Lower leg skin (tissue), 4 donors: ENCODE results near the gene MCM5. TPM values are rescaled to one million over a fixed set of nuclear protein-coding genes. Genes with fewer than 3 reads are reported as not detected.
"Not testable (repeated sequence)": the region's sequence is repeated elsewhere in the genome, so short reads cannot be mapped to it uniquely, and the experiment has no call there.

Experiments
- DNase-seq, 2 donors: peaks; one replicate each; pipeline ENCODE4 v3.0.0-alpha.2; 2019; ENCODE audit warnings: low spot score in 2 of 2
- H3K4me3 ChIP-seq: fragments of 200-600 bp; sonication (generic); 2 replicates; pipeline ENCODE4 v1.5.1; 2017; ENCODE audit warnings: mild to moderate bottlenecking, low read depth; ENCODE audit not compliant: poor library complexity, severe bottlenecking
- CTCF ChIP-seq, 3 donors: fragments of 450-650 bp; IDR thresholded peaks; one replicate each; pipeline ENCODE4 v1.5.1; 2016; ENCODE audit warnings: antibody characterized with exemption in 3 of 3, mild to moderate bottlenecking in 3 of 3, moderate library complexity in 2 of 3
- POLR2A ChIP-seq, 2 donors: fragments of 450-650 bp; IDR thresholded peaks; one replicate each; pipeline ENCODE4 v1.6.1; 2016 to 2017; ENCODE audit warnings: antibody characterized with exemption in 2 of 2, mild to moderate bottlenecking in 1 of 2, moderate library complexity in 1 of 2
- WGBS, 2 donors: methylation state at CpG; one replicate each; pipeline ENCODE4 v1.1.5; 2018; 5-methylcytosine and 5-hydroxymethylcytosine counted together
- intact Hi-C: fragments of 100-400 bp; cut with DNase I; formaldehyde crosslinking; loops from one replicate; pipeline ENCODE4 v1.15.0; 2023; ENCODE audit warnings: low total_unique reads
- total RNA-seq, 4 donors: library from RNA; depleted of rRNA; stranded (reverse); fragments of >200 nt; gene quantifications; one replicate each; pipeline ENCODE4 v1.1.0, GENCODE V29; 2016

The MCM5 gene
- total RNA-seq, 4 donors from 2014 or later = 10.1 to 44.3 (median 20.8) TPM

DNA sequence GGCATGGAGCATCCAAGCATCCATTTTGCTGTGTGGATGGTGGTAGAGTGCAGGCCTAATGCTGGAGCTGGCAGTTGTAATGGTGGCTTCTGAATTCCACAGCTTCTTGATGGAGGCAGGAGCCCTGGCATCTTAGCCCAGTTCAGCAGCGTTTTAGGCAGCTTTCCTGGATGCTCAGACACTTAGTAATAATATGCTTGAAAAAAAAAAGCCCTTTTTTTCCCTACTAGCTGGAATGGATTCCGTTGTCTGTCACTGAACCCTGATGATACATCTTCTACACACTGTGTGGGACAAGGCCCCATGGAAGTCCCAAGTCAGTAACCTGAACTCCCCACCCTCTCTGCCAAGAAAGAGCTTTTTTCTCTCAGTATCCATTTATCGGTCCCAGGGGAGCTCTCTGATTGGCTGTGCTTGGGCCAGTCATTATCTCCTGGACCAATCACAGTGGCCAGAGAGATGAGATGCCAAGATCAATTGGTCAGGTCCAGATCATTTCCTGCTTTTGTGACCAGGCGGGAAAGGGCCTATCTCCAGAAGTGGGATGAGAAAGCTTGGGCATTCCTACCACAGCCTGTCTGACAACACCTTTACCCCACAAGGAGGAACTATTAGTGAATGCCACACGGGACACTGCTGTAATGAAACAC lies 34.2 kb downstream of the MCM5 start:
- H3K4me3 ChIP-seq = no peak overlapping the region
- no peak for DNase-seq
- WGBS, 2 donors = 96 to 97% methylated on average over 5 of the region's 5 CpGs
- TF ChIP-seq CTCF (IDR thresholded peaks at IDR 0.05) = no peak
- TF ChIP-seq POLR2A (IDR thresholded peaks at IDR 0.05) = no peak
- intact Hi-C loops = loop anchor here (5.0 kb wide), 1 partner anchor 143 kb away; no protein-coding TSS in a partner anchor

GRCh38 chr22:35435201-35435740 lies 35.3 kb downstream of the MCM5 start:
- H3K4me3 ChIP-seq = no peak overlapping the region
- TF ChIP-seq POLR2A (IDR thresholded peaks at IDR 0.05) (no peak), CTCF (IDR thresholded peaks at IDR 0.05) (no peak)
- WGBS, 2 donors = 80 to 86% methylated on average over 7 to 8 of the region's 8 CpGs
- no peak for DNase-seq
- intact Hi-C loops = no loop called here

DNA sequence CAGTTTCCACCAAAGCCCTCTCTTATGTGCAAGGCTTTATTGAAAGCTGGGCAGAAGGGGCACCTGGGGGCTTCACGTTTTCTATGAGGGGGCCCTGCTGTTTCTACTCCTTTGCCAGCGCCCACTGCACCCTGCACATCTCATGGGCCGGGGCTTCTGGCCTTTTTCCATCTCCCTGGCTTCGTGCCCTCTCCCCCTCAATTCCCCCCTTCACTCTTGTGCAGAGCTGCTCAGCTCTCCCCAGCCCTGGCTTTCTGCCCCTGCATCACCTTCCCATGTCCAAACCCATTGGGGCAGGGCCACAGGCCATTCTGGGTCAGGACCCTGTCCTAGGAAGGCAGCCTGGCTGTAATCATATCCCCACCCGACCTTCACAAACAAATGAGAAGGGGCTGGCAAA lies 36.5 kb downstream of the MCM5 start:
- TF ChIP-seq CTCF (IDR thresholded peaks at IDR 0.05) (no peak), POLR2A (IDR thresholded peaks at IDR 0.05) (no peak)
- WGBS, 2 donors = 70 to 76% methylated on average over 5 of the region's 5 CpGs
- intact Hi-C loops = no loop called here
- no peak for DNase-seq
- H3K4me3 ChIP-seq = no peak overlapping the region

- DNase-seq = no peak
- intact Hi-C loops = no loop called here
- no peak for TF ChIP-seq POLR2A (IDR thresholded peaks at IDR 0.05)
- TF ChIP-seq CTCF (IDR thresholded peaks at IDR 0.05) = no peak
- H3K4me3 ChIP-seq = no peak overlapping the region
- WGBS, 2 donors = 90 to 92% methylated on average over 2 of the region's 2 CpGs
Observed at GRCh38 chr22:35437049-35437448, 37.1 kb downstream of the MCM5 start.

GRCh38 chr22:35438673-35439364 lies 38.9 kb downstream of the MCM5 start:
- H3K4me3 ChIP-seq, DNase-seq, intact Hi-C loops: not testable (repeated sequence)
- 82 to 89% methylated on average over 3 of the region's 3 CpGs for WGBS, 2 donors

- intact Hi-C loops = no loop called here
- no peak for DNase-seq
- no peak overlapping the region for H3K4me3 ChIP-seq
- 90 to 97% methylated on average over 1 of the region's 1 CpG for WGBS, 2 donors
- TF ChIP-seq CTCF (IDR thresholded peaks at IDR 0.05) = no peak
- no peak for TF ChIP-seq POLR2A (IDR thresholded peaks at IDR 0.05)
Observed at GRCh38 chr22:35439365-35439717, 39.4 kb downstream of the MCM5 start.
